GM18505 (cell line): Measurements from ENCODE around the gene SOCS7.

Source experiments
- ATAC-seq: cut with Tn5 transposase; IDR thresholded peaks from one replicate; pipeline ENCODE4 v1.9.1; 2021; ENCODE audit not compliant: unreplicated experiment
- POLR2A ChIP-seq: IDR thresholded peaks from 4 replicates; pipeline ENCODE4 v1.6.1; 2011; ENCODE audit warnings: borderline replicate concordance; ENCODE audit not compliant: insufficient read depth, insufficient read length; ENCODE audit errors: extremely low read depth

Gene SOCS7

GRCh38 chr17:38439436-38439835, 87.8 kb downstream of the SOCS7 start:
- ATAC-seq, result no peak
- TF ChIP-seq POLR2A, result no peak

- TF ChIP-seq POLR2A, result no peak
- no peak for ATAC-seq
Measured at GRCh38 chr17:38440614-38441397, 89.2 kb downstream of the SOCS7 start.

- no peak for TF ChIP-seq POLR2A
- ATAC-seq, result no peak
Measured at GRCh38 chr17:38441429-38442061, 89.9 kb downstream of the SOCS7 start.

- TF ChIP-seq POLR2A, result no peak
- no peak for ATAC-seq
Measured at GRCh38 chr17:38442548-38442947, 90.9 kb downstream of the SOCS7 start.

GRCh38 chr17:38443356-38444031, 91.8 kb downstream of the SOCS7 start:
- ATAC-seq, result no peak
- TF ChIP-seq POLR2A, result no peak

- no peak for TF ChIP-seq POLR2A
- no peak for ATAC-seq
Measured at GRCh38 chr17:38444151-38444550, 92.5 kb downstream of the SOCS7 start.

GRCh38 chr17:38447502-38448085, 96.0 kb downstream of the SOCS7 start:
- ATAC-seq, result no peak
- TF ChIP-seq POLR2A, result no peak

GRCh38 chr17:38448208-38448771, 96.6 kb downstream of the SOCS7 start:
- no peak for TF ChIP-seq POLR2A
- ATAC-seq, result no peak

GRCh38 chr17:38449364-38449763, 97.7 kb downstream of the SOCS7 start:
- no peak for TF ChIP-seq POLR2A
- no peak for ATAC-seq

GRCh38 chr17:38450557-38451029, 98.9 kb downstream of the SOCS7 start:
- TF ChIP-seq POLR2A, result no peak
- ATAC-seq, result no peak

- no peak for TF ChIP-seq POLR2A
- ATAC-seq, result no peak
Measured at GRCh38 chr17:38451030-38451839, 99.6 kb downstream of the SOCS7 start.

GRCh38 chr17:38451840-38452529, 100.3 kb downstream of the SOCS7 start:
- TF ChIP-seq POLR2A, result no peak
- no peak for ATAC-seq
